ENCODE data around the gene PPP2R5C.
"Not testable (repeated sequence)": the region's sequence is repeated elsewhere in the genome, so short reads cannot be mapped to it uniquely, and the experiment has no call there.

The PPP2R5C gene

DNA sequence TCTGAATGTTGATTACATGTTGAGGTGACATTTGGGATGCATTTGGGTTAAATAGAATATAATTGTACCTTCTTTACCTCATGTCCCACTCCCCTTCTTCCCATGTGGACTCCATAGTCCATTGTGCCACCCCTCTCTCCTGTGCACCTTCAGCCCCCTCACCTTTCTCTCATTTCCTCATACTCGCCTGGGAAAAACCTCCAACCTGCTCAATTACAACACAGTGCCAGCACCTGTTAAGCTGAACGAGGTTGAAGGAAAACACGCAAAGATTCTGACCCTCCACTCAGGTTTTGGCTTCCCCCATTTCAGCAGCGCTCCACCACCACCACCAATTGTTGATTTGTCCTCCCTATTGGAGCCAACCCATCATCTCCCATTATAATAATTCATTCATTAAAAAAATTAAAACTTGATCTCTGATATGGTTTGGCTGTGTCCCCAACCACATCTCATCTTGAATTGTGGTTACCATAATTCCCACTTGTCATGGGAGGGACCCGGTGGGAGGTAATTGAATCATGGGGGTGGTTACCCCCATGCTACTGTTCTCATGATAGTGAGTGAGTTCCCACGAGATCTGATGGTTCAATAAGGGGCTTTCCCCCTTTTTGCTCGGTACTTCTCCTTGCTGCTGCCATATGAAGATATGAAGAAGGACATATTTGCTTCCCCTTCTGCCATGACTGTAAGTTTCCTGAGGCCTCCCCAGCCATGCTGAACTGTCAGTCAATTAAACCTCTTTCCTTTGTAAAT, 33.7 kb upstream of the PPP2R5C start:
- no peak overlapping the region for H2AFZ ChIP-seq (ENCODE audit: low read depth, low read length)
- H2BK15ac ChIP-seq (ENCODE audit: low read depth, poor library complexity, severe bottlenecking), result no peak overlapping the region
- H3K9me3 ChIP-seq (ENCODE audit: control insufficient read depth, low read length), result no peaks in the 10 kb centered on the region
- no peak overlapping the region for H2BK120ac ChIP-seq (ENCODE audit: low read depth, low read length)
- H4K8ac ChIP-seq (ENCODE audit: low read length), result no peak overlapping the region
- no peak overlapping the region for H3K18ac ChIP-seq (ENCODE audit: low read depth in 1 of 2, low read length in 2 of 2)
- H3K4me1 ChIP-seq (ENCODE audit: control insufficient read depth, insufficient read depth, low read depth, low read length), result peaks cover 13% of the 10 kb centered on the region
- H3K4me3 ChIP-seq (ENCODE audit: insufficient read depth in 1 of 2, low read depth in 1 of 2, low read length in 2 of 2), result no peak overlapping the region
- no peak for DNase-seq
- H2BK5ac ChIP-seq (ENCODE audit: low read depth, low read length, poor library complexity, severe bottlenecking), result no peak overlapping the region
- WGBS, result 92% methylated on average over 7 of the region's 7 CpGs
- H3K4ac ChIP-seq (ENCODE audit: low read depth in 1 of 2, low read length in 2 of 2), result no peak overlapping the region
- no peak overlapping the region for H3K4me2 ChIP-seq (ENCODE audit: low read length, poor library complexity, severe bottlenecking)
- no peak overlapping the region for H3K14ac ChIP-seq (ENCODE audit: low read length in 2 of 2)
- no peak overlapping the region for H3K27ac ChIP-seq (ENCODE audit: low read length, poor library complexity, severe bottlenecking)
- no peak overlapping the region for H2BK12ac ChIP-seq (ENCODE audit: low read length in 2 of 2)
- no peaks in the 10 kb centered on the region for H3K36me3 ChIP-seq (ENCODE audit: control insufficient read depth in 1 of 2, insufficient read depth in 2 of 2, low read depth in 1 of 2, low read length in 2 of 2)
- peaks cover 0 to 8% of the 10 kb centered on the region in 2 experiments for H3K27me3 ChIP-seq (ENCODE audit: control insufficient read depth in 1 of 2, insufficient read depth in 1 of 2, low read length in 2 of 2)
- H3K23ac ChIP-seq (ENCODE audit: low read length in 2 of 2), result no peak overlapping the region
- H4K91ac ChIP-seq (ENCODE audit: low read length), result no peak overlapping the region
- no peak overlapping the region for H2AK5ac ChIP-seq (ENCODE audit: low read length, severe bottlenecking)
- no peak overlapping the region for H3K9ac ChIP-seq (ENCODE audit: low read length)
- no peaks in the 10 kb centered on the region for H3K79me1 ChIP-seq (replicated peaks; ENCODE audit: low read length, poor library complexity, severe bottlenecking)

DNA sequence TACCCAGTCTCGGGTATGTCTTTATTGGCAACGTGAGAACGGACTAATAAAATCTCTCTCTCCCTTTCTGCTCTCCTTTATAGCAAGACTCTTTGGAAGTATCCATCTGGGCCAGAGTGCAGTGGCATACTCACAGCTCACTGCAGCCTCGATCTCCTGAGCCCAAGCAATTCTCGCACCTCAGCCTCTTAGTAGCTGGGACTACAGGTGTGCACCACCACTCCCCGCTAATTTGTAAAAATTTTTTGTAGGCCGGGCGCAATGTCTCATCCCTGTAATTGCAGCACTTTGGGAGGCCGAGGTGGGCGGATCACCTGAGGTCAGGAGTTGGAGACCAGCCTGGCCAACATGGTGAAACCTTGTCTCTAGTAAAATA, 33.2 kb upstream of the PPP2R5C start:
- Histone ChIP-seq H3K36me3 (ENCODE audit: control insufficient read depth in 1 of 2, insufficient read depth in 2 of 2, low read depth in 1 of 2, low read length in 2 of 2) (no peaks in the 10 kb centered on the region), H3K4me2 (ENCODE audit: low read length, poor library complexity, severe bottlenecking) (no peak overlapping the region), H2AFZ (ENCODE audit: low read depth, low read length) (no peak overlapping the region), H2BK5ac (ENCODE audit: low read depth, low read length, poor library complexity, severe bottlenecking) (no peak overlapping the region), H2BK12ac (ENCODE audit: low read length in 2 of 2) (no peak overlapping the region), H3K9me3 (ENCODE audit: control insufficient read depth, low read length) (peaks cover under 1% of the 10 kb centered on the region), H3K9ac (ENCODE audit: low read length) (no peak overlapping the region), H3K79me1 (replicated peaks; ENCODE audit: low read length, poor library complexity, severe bottlenecking) (no peaks in the 10 kb centered on the region), H3K27ac (ENCODE audit: low read length, poor library complexity, severe bottlenecking) (no peak overlapping the region), H2BK15ac (ENCODE audit: low read depth, poor library complexity, severe bottlenecking) (no peak overlapping the region), H3K4me3 (ENCODE audit: insufficient read depth in 1 of 2, low read depth in 1 of 2, low read length in 2 of 2) (no peak overlapping the region), H3K4me1 (ENCODE audit: control insufficient read depth, insufficient read depth, low read depth, low read length) (peaks cover 13% of the 10 kb centered on the region), H2BK120ac (ENCODE audit: low read depth, low read length) (no peak overlapping the region), H3K23ac (ENCODE audit: low read length in 2 of 2) (no peak overlapping the region), H3K18ac (ENCODE audit: low read depth in 1 of 2, low read length in 2 of 2) (no peak overlapping the region), H2AK5ac (ENCODE audit: low read length, severe bottlenecking) (no peak overlapping the region), H3K27me3 (ENCODE audit: control insufficient read depth in 1 of 2, insufficient read depth in 1 of 2, low read length in 2 of 2) (peaks cover 0 to 8% of the 10 kb centered on the region in 2 experiments), H4K91ac (ENCODE audit: low read length) (no peak overlapping the region), H4K8ac (ENCODE audit: low read length) (no peak overlapping the region), H3K14ac (ENCODE audit: low read length in 2 of 2) (no peak overlapping the region), H3K4ac (ENCODE audit: low read depth in 1 of 2, low read length in 2 of 2) (no peak overlapping the region)
- 92% methylated on average over 10 of the region's 10 CpGs for WGBS
- DNase-seq, result no peak

DNA sequence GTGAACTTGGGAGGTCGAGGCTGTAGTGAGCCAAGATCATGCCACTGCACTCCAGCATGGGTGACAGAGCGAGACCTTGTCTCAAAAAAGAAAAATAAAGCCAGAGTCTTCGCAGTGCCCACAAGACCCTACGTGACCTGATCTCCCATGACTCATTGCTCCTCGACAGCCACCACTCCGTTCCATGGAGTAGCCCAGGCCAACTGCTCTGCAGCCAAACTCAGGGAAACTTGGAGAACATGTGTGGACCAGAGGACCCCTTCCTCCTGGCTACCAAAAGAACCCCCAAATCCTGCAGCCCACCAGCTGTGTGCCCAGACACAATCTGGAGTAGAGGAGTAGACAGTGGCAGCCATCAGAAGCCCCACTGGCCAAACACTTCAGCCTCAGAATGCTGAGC, 32.1 kb upstream of the PPP2R5C start:
- 88% methylated on average over 6 of the region's 6 CpGs for WGBS

DNA sequence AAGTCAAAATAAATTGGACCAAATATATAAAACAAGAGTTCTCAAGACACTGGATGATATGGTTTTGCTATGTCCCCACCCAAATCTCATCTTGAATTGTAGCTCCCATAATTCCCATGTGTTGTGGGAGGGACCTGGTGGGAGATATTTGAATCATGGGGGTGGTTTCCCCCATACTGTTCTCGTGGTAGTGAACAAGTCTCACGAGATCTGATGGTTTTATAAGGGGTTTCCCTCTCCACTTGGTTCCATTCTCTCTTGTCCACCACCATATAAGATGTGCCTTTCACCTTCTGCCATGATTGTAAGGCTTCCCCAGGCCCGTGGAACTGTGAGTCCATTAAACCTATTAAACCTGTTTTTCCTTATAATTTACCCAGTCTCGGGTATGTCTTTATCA, 31.4 kb upstream of the PPP2R5C start:
- not testable (repeated sequence) for H2BK5ac ChIP-seq (ENCODE audit: low read depth, low read length, poor library complexity, severe bottlenecking); DNase-seq; H2BK120ac ChIP-seq (ENCODE audit: low read depth, low read length); H3K27ac ChIP-seq (ENCODE audit: low read length, poor library complexity, severe bottlenecking); H4K8ac ChIP-seq (ENCODE audit: low read length); H3K27me3 ChIP-seq (ENCODE audit: control insufficient read depth in 1 of 2, insufficient read depth in 1 of 2, low read length in 2 of 2); H3K14ac ChIP-seq (ENCODE audit: low read length in 2 of 2); H3K79me1 ChIP-seq (replicated peaks; ENCODE audit: low read length, poor library complexity, severe bottlenecking); H3K36me3 ChIP-seq (ENCODE audit: control insufficient read depth in 1 of 2, insufficient read depth in 2 of 2, low read depth in 1 of 2, low read length in 2 of 2); H3K23ac ChIP-seq (ENCODE audit: low read length in 2 of 2); H3K9me3 ChIP-seq (ENCODE audit: control insufficient read depth, low read length); H3K4me3 ChIP-seq (ENCODE audit: insufficient read depth in 1 of 2, low read depth in 1 of 2, low read length in 2 of 2); H2BK15ac ChIP-seq (ENCODE audit: low read depth, poor library complexity, severe bottlenecking); H3K4ac ChIP-seq (ENCODE audit: low read depth in 1 of 2, low read length in 2 of 2); H3K9ac ChIP-seq (ENCODE audit: low read length); H3K4me2 ChIP-seq (ENCODE audit: low read length, poor library complexity, severe bottlenecking); H2AK5ac ChIP-seq (ENCODE audit: low read length, severe bottlenecking); H3K18ac ChIP-seq (ENCODE audit: low read depth in 1 of 2, low read length in 2 of 2); H2BK12ac ChIP-seq (ENCODE audit: low read length in 2 of 2); H2AFZ ChIP-seq (ENCODE audit: low read depth, low read length); H4K91ac ChIP-seq (ENCODE audit: low read length)
- peaks cover 21% of the 10 kb centered on the region for H3K4me1 ChIP-seq (ENCODE audit: control insufficient read depth, insufficient read depth, low read depth, low read length)
- WGBS, result 92% methylated on average over 3 of the region's 4 CpGs

More for the DNA sequence above, 32.1 kb upstream of the PPP2R5C start:
- no peak overlapping the region for H3K23ac ChIP-seq (ENCODE audit: low read length in 2 of 2)
- no peak overlapping the region for H3K4me2 ChIP-seq (ENCODE audit: low read length, poor library complexity, severe bottlenecking)
- no peak overlapping the region for H3K4me3 ChIP-seq (ENCODE audit: insufficient read depth in 1 of 2, low read depth in 1 of 2, low read length in 2 of 2)
- no peak overlapping the region for H3K9ac ChIP-seq (ENCODE audit: low read length)
- H2BK120ac ChIP-seq (ENCODE audit: low read depth, low read length), result no peak overlapping the region
- DNase-seq, result no peak
- H4K8ac ChIP-seq (ENCODE audit: low read length), result no peak overlapping the region
- H3K36me3 ChIP-seq (ENCODE audit: control insufficient read depth in 1 of 2, insufficient read depth in 2 of 2, low read depth in 1 of 2, low read length in 2 of 2), result no peaks in the 10 kb centered on the region
- H3K14ac ChIP-seq (ENCODE audit: low read length in 2 of 2), result no peak overlapping the region
- no peak overlapping the region for H3K27ac ChIP-seq (ENCODE audit: low read length, poor library complexity, severe bottlenecking)
- no peak overlapping the region for H3K18ac ChIP-seq (ENCODE audit: low read depth in 1 of 2, low read length in 2 of 2)
- peaks cover 19% of the 10 kb centered on the region for H3K4me1 ChIP-seq (ENCODE audit: control insufficient read depth, insufficient read depth, low read depth, low read length)
- no peak overlapping the region for H4K91ac ChIP-seq (ENCODE audit: low read length)
- H3K4ac ChIP-seq (ENCODE audit: low read depth in 1 of 2, low read length in 2 of 2), result no peak overlapping the region
- H2BK5ac ChIP-seq (ENCODE audit: low read depth, low read length, poor library complexity, severe bottlenecking), result no peak overlapping the region
- H2AFZ ChIP-seq (ENCODE audit: low read depth, low read length), result no peak overlapping the region
- H3K27me3 ChIP-seq (ENCODE audit: control insufficient read depth in 1 of 2, insufficient read depth in 1 of 2, low read length in 2 of 2), result peaks cover 0 to 8% of the 10 kb centered on the region in 2 experiments
- H3K9me3 ChIP-seq (ENCODE audit: control insufficient read depth, low read length), result peaks cover 6% of the 10 kb centered on the region
- no peak overlapping the region for H2BK12ac ChIP-seq (ENCODE audit: low read length in 2 of 2)
- H2AK5ac ChIP-seq (ENCODE audit: low read length, severe bottlenecking), result no peak overlapping the region
- no peaks in the 10 kb centered on the region for H3K79me1 ChIP-seq (replicated peaks; ENCODE audit: low read length, poor library complexity, severe bottlenecking)
- no peak overlapping the region for H2BK15ac ChIP-seq (ENCODE audit: low read depth, poor library complexity, severe bottlenecking)

Measured in mesenchymal stem cell (in vitro differentiated cells and primary cell).